GM19397 (cell line): ENCODE measurements around the gene ANGPT4.

Experiments used
- ATAC-seq: cut with Tn5 transposase; IDR thresholded peaks from one replicate; pipeline ENCODE4 v1.9.1; 2021; ENCODE audit warnings: mild to moderate bottlenecking, moderate library complexity; ENCODE audit not compliant: unreplicated experiment

ANGPT4 gene

DNA sequence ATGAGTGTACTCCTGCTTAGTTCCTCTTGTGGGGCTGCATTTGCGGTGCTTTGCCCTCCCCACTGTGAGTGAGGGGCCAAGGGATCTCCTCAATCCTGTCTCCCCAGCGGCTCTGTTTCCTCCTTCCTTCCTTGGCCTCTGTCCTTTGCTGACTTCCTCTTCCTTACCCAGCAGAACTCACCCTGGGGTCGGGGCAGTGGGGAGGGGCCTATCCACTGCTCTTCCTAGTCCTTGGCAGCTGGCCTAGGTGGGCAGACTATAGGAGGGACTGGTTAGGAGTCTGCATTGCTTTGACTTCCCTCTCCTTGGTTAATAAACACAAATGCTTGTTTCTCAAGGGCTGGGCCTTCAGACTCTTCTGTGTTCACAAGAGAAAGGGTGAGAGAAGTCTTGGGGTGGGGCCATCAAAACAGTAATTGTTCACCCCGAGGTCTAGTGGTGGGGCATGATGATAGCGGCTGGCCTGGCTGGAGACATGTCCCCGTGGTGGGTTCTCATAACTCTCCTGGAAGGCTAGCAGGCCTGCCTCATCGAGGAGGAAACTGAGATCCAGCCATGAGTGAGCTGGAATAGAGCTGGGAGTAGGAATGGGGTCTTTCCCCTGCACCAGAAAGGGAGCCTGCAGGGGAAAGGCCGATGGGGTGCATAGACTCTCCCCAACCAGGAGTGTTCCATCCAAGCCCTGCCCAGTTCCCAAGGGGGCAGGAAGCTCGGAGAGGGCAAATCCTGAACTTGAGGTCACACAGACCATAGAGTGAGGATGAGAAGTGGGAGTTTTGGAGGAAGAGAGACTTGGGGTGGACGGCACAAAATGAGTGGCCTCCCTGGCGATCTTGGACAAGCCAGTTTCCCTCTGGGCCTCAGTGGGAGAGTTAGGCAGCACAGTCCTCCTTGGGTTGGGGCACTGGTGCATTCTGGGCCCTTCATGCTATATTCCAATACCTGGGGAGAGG, 69.9 kb downstream of the ANGPT4 start:
- no peak for ATAC-seq

GRCh38 chr20:845226-845868, 70.8 kb downstream of the ANGPT4 start:
- no peak for ATAC-seq

- ATAC-seq, result peak; percentile 95
Measured at GRCh38 chr20:844473-845225, 71.5 kb downstream of the ANGPT4 start.

DNA sequence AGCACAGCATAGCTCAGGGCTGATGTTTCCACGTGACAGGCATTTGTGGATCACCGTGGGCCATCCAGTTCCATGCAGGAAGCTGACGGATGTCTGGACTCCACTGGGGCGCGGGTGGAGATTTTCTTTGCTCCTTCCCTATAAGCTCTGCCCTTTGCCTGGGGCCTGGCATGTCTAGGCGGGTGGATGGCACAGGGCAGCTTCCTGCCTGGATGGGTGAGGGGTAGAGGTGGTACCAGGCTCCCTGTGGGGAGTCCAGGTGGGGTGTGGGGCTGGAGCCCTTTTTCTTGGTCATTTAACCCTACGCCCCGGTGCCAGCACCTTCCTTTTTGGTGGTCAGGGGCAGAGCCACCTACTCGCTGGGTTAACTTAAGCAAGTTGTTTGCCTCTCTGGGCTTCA, 72.2 kb downstream of the ANGPT4 start:
- ATAC-seq, result no peak

DNA sequence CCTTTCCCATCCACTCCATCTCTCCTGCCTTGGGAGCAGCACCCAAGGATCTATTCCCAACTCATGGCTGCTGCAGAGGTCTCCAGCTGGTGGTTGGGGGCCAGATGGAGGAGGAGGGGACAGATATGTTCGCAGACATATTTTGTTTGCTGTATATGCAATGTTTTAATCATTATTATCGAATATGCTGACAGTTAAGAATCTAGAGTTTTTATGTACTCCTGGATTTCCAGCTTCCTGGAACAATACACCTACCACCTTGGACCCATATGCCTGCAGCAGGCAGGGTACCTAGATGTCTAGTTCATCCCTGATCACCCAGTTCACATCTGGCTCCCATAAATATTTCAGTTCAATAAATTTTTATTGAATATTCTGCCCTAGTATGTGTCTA, 73.6 kb downstream of the ANGPT4 start:
- no peak for ATAC-seq

- ATAC-seq, result no peak
Measured at GRCh38 chr20:841568-842546, 74.3 kb downstream of the ANGPT4 start.

- no peak for ATAC-seq
Measured at GRCh38 chr20:840858-841567, 75.1 kb downstream of the ANGPT4 start.

GRCh38 chr20:840503-840857, 75.7 kb downstream of the ANGPT4 start:
- no peak for ATAC-seq

GRCh38 chr20:839626-840025, 76.5 kb downstream of the ANGPT4 start:
- no peak for ATAC-seq

DNA sequence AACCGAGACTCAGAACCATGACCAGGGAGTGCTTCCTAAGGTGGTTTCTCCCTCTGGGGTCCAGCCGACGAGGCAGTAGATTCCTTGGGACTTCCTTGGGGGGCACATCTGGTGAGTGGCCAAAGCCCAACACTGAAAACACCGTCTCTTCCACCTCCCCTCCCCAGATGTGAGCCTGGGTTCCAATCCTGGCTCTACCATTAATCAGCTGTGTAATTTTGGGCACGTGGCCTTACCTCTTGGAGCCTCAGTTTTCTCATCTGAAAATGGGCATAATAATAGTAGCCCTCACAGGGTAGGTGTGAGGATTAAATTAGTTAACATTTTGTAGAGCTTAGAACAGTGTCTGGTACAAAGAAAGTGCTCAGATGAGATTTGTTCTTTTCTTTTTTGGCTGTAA, 77.1 kb downstream of the ANGPT4 start:
- ATAC-seq, result no peak

- no peak for ATAC-seq
Measured at GRCh38 chr20:836190-836589, 79.9 kb downstream of the ANGPT4 start.

- no peak for ATAC-seq
Measured at GRCh38 chr20:835608-836045, 80.5 kb downstream of the ANGPT4 start.

DNA sequence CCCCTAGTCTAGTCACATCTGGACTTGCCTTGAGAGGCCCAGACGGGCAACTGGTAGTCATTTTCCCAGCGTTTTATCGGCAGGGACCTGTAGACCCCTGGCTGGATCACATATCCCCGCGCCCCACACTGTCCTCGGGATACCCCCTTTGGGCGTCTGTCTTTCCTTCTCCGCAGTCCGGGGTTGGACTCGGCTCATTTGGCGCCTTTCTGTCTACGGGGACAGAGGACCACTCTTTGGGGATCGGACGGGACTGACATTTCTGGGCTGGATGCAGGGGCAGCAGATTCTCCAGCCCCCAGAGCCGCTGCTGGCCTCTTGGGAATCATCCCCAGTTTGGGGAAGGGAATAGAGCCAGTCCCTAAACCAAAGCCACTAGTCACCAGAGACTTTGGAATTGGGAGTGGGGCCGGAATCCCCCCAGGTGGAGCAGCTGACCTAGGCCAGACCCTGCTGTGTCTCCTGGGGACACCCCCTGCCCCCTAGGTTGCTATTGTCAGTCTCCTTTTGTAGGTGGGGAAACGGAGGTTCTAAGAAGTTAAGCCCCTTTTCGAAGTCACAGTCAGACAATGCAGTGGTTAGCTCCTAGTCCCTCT, 81.9 kb downstream of the ANGPT4 start:
- ATAC-seq, result no peak

- peak; percentile 98 for ATAC-seq
Measured at GRCh38 chr20:833450-834150, 82.5 kb downstream of the ANGPT4 start, which contains the start of gene FAM110A. Gene FAM110A, plus strand, starts transcription at chr20:833715. Its CDS starts 11,090 bp downstream, at chr20:844805.

DNA sequence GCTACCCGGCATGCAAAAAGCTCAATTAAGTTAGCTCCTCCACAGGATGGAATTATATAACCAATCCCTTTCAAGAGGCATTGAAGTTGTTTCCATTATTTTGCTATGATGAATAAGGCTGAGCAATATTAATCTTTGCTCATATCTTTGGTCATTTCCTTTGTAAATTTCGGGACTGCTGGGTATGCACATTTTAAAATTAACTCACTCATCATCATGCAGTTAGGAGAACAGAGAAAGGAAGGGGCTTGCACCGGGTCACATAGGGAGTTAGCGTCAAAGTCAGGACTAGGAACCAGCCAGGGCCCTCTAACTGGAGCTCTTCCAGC, 83.0 kb downstream of the ANGPT4 start:
- no peak for ATAC-seq

DNA sequence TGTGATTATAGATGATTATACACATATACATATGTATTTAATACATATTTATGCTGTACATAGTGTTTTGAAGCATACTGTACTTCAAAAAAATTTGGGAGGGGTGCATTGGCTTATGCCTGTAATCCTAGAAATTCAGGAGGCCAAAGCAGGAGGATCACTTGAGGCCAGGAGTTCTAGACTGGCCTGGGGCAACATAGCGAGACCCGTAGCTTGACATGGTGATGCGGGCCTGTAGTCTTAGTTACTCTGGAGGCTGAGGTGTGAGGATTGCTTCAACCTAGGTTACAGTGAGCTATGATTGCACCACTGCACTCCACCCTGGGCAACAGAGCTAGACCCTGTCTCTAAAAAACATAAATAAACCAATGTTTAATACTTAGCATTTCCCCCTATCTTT, 84.2 kb downstream of the ANGPT4 start:
- no peak for ATAC-seq

GRCh38 chr20:831251-831650, 84.9 kb downstream of the ANGPT4 start:
- no peak for ATAC-seq

GRCh38 chr20:830011-830521, 86.1 kb downstream of the ANGPT4 start:
- no peak for ATAC-seq

- ATAC-seq, result no peak
Measured at GRCh38 chr20:829551-829950, 86.6 kb downstream of the ANGPT4 start.
